Endothelial cell of umbilical vein (primary cell): Measurements from ENCODE around the gene HP. TPM values are rescaled to one million over a fixed set of nuclear protein-coding genes. Genes with fewer than 3 reads are reported as not detected.

Experiments used
- BruUV-seq: library from RNA; stranded (reverse); fragments of 400-500 nt; replicated peaks from 2 replicates; lab custom pipeline; 2021; lab: Mats Ljungman, UMichigan
- CTCF ChIA-PET: fragments of 300-600, 350-600 bp; sonication (Branson Sonifier 250); formaldehyde crosslinking; loops from one replicate; lab custom pipeline; 2021; ENCODE audit warnings: antibody characterized with exemption, inconsistent platforms; lab: Charles Lee
- POLR2A ChIA-PET: fragments of 300-600, 350-600 bp; sonication (Branson Sonifier 250); formaldehyde crosslinking; loops from one replicate; lab custom pipeline; 2021; ENCODE audit warnings: antibody characterized with exemption, inconsistent platforms; lab: Charles Lee
- DNase-seq: peaks from one replicate; pipeline ENCODE4 v3.0.0-alpha.2; 2011; ENCODE audit warnings: low read depth, low spot score
- FAIRE-seq: peaks from 2 replicates; lab custom pipeline; 2011; peaks lifted over from hg19 to GRCh38; lab: Jason Lieb, UNC
- H2AFZ ChIP-seq: 2 replicates; pipeline ENCODE4 v1.6.0; 2012; ENCODE audit warnings: low read depth, low read length, control low read depth, inconsistent platforms
- H3K27ac ChIP-seq: 2 replicates; pipeline ENCODE4 v1.5.1; 2011; ENCODE audit warnings: low read depth, mild to moderate bottlenecking, control low read depth, low read length, moderate library complexity; ENCODE audit not compliant: insufficient read depth
- H3K27me3 ChIP-seq, 2 experiments: 2 replicates each; pipeline versions ENCODE4 v1.6.0 to v1.6.1; 2011; ENCODE audit warnings: low read length in 2 of 2, mixed read lengths in 1 of 2; ENCODE audit not compliant: control insufficient read depth in 2 of 2, insufficient read depth in 2 of 2
- H3K36me3 ChIP-seq, 2 experiments: 2 replicates in 1 of 2; 3 replicates in 1 of 2; pipeline ENCODE4 v1.5.1; 2011; ENCODE audit warnings: low read length in 2 of 2, mild to moderate bottlenecking in 1 of 2, moderate library complexity in 1 of 2; ENCODE audit not compliant: control insufficient read depth in 2 of 2, insufficient read depth in 2 of 2; ENCODE audit errors: extremely low read depth in 1 of 2
- H3K4me1 ChIP-seq: 3 replicates; pipeline ENCODE4 v1.5.1; 2011; ENCODE audit warnings: mild to moderate bottlenecking, low read length; ENCODE audit not compliant: control insufficient read depth, insufficient read depth; ENCODE audit errors: extremely low read depth
- H3K4me2 ChIP-seq: 2 replicates; pipeline ENCODE4 v1.6.1; 2011; ENCODE audit warnings: low read length, control low read depth, mixed read lengths; ENCODE audit not compliant: insufficient read depth
- H3K4me3 ChIP-seq, 3 experiments: fragments of 200-600 bp in 1 of 3; sonication (generic), shearing (Covaris generic) in 1 of 3; replicated peaks in 1 of 3; 2 replicates each; pipeline ENCODE4 v1.5.1; 2011 to 2016; ENCODE audit warnings: control low read depth in 3 of 3, low read length in 3 of 3, mild to moderate bottlenecking in 2 of 3, inconsistent platforms in 1 of 3, low read depth in 1 of 3, moderate library complexity in 1 of 3; ENCODE audit not compliant: insufficient read depth in 1 of 3
- H3K79me2 ChIP-seq: 2 replicates; pipeline ENCODE4 v1.6.0; 2012; ENCODE audit warnings: low read length, inconsistent platforms; ENCODE audit not compliant: control insufficient read depth, insufficient read depth
- H3K9ac ChIP-seq: replicated peaks from 2 replicates; pipeline ENCODE3; 2011; ENCODE audit warnings: low read length, control low read depth; ENCODE audit not compliant: insufficient read depth; ENCODE audit errors: extremely low read depth
- H3K9me1 ChIP-seq: replicated peaks from 3 replicates; pipeline ENCODE4 v1.6.0; 2011; ENCODE audit warnings: mild to moderate bottlenecking, low read length; ENCODE audit not compliant: control insufficient read depth, insufficient read depth; ENCODE audit errors: extremely low read depth
- H3K9me3 ChIP-seq: replicated peaks from 2 replicates; pipeline ENCODE4 v1.5.1; 2012; ENCODE audit warnings: low read length, inconsistent platforms; ENCODE audit not compliant: control insufficient read depth, insufficient read depth
- H4K20me1 ChIP-seq: replicated peaks from 2 replicates; pipeline ENCODE3; 2011; ENCODE audit warnings: mild to moderate bottlenecking, low read length; ENCODE audit not compliant: control insufficient read depth, insufficient read depth; ENCODE audit errors: extremely low read depth
- EZH2 ChIP-seq: IDR thresholded peaks from 2 replicates; pipeline ENCODE4 v1.6.1; 2012; ENCODE audit warnings: borderline replicate concordance, low read depth, mild to moderate bottlenecking, moderate library complexity, low read length, inconsistent platforms; ENCODE audit not compliant: severe bottlenecking
- FOS ChIP-seq: IDR thresholded peaks from 2 replicates; pipeline ENCODE4 v1.6.1; 2011; ENCODE audit warnings: mild to moderate bottlenecking, low read length, moderate library complexity, borderline replicate concordance; ENCODE audit not compliant: insufficient read depth
- GATA2 ChIP-seq: IDR thresholded peaks from 2 replicates; pipeline ENCODE4 v1.7.0; 2011; ENCODE audit warnings: low read depth, mild to moderate bottlenecking, moderate library complexity, mixed read lengths, low read length; ENCODE audit not compliant: insufficient read length, insufficient read depth
- JUN ChIP-seq: IDR thresholded peaks from 2 replicates; pipeline ENCODE4 v1.6.1; 2011; ENCODE audit warnings: borderline replicate concordance, low read depth; ENCODE audit not compliant: insufficient read length, insufficient read depth
- MYC ChIP-seq: IDR thresholded peaks from one replicate; pipeline ENCODE4 v1.6.1; 2011; ENCODE audit warnings: mild to moderate bottlenecking, low read depth, low read length
- POLR2A ChIP-seq: IDR thresholded peaks from 2 replicates; pipeline ENCODE4 v1.6.1; 2012; ENCODE audit warnings: low read depth, mild to moderate bottlenecking, control low read depth, low read length
- POLR2AphosphoS5 ChIP-seq: IDR thresholded peaks from 2 replicates; pipeline ENCODE4 v1.6.1; 2012; ENCODE audit warnings: low read depth, mild to moderate bottlenecking, control low read depth, low read length, moderate library complexity; ENCODE audit not compliant: insufficient read depth
- dilution Hi-C: fragments of 300-500 bp; cut with MboI; formaldehyde crosslinking; loops from one replicate; pipeline ENCODE4 v1.15.0; 2019; ENCODE audit warnings: low sequenced_read_pairs; ENCODE audit not compliant: extremely low pct_ligation_motif_present
- intact Hi-C: fragments of 100-400 bp; cut with micrococcal nuclease; formaldehyde crosslinking; loops from one replicate; pipeline ENCODE4 v1.10.0; 2022
- polyA plus RNA-seq, 4 experiments: library from polyadenylated mRNA; depleted of rRNA in 3 of 4; stranded (reverse) in 3 of 4; unstranded in 1 of 4; fragments of >200 nt; gene quantifications; 2 replicates each; pipeline versions ENCODE4 v1.2.1 to v1.2.3, GENCODE V29; 2011 to 2012; ENCODE audit warnings: missing spikeins in 1 of 4
- total RNA-seq: library from RNA; stranded (reverse); gene quantifications from 2 replicates; pipeline ENCODE4 v1.2.3, GENCODE V29; 2021
- TF ChIP-seq, protein P1 (sequence below), 2 donors: IDR thresholded peaks; 1 replicate in 1 of 2; 2 replicates in 1 of 2; pipeline ENCODE4 v1.5.1; 2011; ENCODE audit warnings: low read length in 2 of 2, mild to moderate bottlenecking in 2 of 2, moderate library complexity in 2 of 2, control low read depth in 1 of 2, inconsistent platforms in 1 of 2, low read depth in 1 of 2; ENCODE audit not compliant: insufficient read depth in 1 of 2; ENCODE audit errors: extremely low read depth in 1 of 2
- TF ChIP-seq, protein P2 (sequence below): IDR thresholded peaks from 2 replicates; pipeline ENCODE4 v1.6.1; 2011; ENCODE audit not compliant: insufficient read depth, insufficient read length

The HP gene
- total and polyA plus RNA-seq, 2 donors (not counting 3 experiments of a cell fraction or from before 2014, with no cell fraction given), result not detected

DNA sequence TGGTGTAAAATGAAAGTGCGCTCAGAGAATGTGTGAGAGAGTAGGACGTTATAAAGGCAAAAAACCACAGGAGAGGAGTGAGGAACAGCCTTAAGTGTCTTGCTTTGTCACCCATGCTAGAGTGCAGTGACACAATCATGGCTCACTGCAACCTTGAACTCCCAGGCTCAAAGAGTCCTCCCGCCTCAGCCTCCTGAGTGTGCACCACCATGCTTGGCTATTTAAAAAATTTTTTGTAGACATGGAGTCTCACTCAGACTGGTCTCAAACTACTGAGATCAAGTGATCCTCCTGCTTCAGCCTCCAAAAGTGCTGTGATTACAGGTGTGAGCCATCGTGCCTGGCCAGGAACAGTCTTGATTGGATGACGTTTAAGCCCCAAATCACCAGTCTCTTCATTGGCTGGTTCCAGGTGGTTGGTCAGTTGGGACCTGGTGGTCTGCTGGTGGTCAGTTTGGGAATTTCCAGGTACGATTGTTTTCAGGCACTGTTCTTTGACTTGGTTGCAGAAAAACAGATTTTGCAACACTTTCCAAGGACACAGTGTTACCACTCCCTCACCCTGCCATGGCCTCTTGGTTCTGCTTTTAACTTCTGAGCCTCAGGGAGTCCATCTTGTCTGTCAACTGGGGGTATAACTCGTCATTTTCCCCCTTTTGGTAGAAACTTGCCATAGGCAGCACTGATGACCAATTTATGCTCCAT, 24.6 kb upstream of the HP start:
- no peaks in the 10 kb centered on the region for H3K9me1 ChIP-seq
- no peaks in the 10 kb centered on the region for H4K20me1 ChIP-seq
- no peaks in the 10 kb centered on the region for H3K4me1 ChIP-seq
- H3K4me2 ChIP-seq, result no peak overlapping the region
- no peaks in the 10 kb centered on the region for H3K79me2 ChIP-seq
- no peak overlapping the region for H3K9ac ChIP-seq
- TF ChIP-seq, protein P1, sequence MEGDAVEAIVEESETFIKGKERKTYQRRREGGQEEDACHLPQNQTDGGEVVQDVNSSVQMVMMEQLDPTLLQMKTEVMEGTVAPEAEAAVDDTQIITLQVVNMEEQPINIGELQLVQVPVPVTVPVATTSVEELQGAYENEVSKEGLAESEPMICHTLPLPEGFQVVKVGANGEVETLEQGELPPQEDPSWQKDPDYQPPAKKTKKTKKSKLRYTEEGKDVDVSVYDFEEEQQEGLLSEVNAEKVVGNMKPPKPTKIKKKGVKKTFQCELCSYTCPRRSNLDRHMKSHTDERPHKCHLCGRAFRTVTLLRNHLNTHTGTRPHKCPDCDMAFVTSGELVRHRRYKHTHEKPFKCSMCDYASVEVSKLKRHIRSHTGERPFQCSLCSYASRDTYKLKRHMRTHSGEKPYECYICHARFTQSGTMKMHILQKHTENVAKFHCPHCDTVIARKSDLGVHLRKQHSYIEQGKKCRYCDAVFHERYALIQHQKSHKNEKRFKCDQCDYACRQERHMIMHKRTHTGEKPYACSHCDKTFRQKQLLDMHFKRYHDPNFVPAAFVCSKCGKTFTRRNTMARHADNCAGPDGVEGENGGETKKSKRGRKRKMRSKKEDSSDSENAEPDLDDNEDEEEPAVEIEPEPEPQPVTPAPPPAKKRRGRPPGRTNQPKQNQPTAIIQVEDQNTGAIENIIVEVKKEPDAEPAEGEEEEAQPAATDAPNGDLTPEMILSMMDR (IDR thresholded peaks at IDR 0.05; ENCODE audit: extremely low read depth in 1 of 2, insufficient read depth in 1 of 2, low read depth in 1 of 2, low read length in 2 of 2), result no peak
- no peak for TF ChIP-seq EZH2
- no peak for TF ChIP-seq GATA2
- TF ChIP-seq, protein P2, sequence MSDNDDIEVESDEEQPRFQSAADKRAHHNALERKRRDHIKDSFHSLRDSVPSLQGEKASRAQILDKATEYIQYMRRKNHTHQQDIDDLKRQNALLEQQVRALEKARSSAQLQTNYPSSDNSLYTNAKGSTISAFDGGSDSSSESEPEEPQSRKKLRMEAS, result no peak
- no peak for TF ChIP-seq JUN
- no peak for TF ChIP-seq MYC
- no peak for TF ChIP-seq POLR2A
- no peak for TF ChIP-seq POLR2AphosphoS5
- no peak for TF ChIP-seq FOS
- no TSS peak for BruUV-seq
- H3K36me3 ChIP-seq, result peaks cover 0 to 5% of the 10 kb centered on the region in 2 experiments
- H2AFZ ChIP-seq, result no peak overlapping the region
- POLR2A ChIA-PET, result no interaction called here
- H3K4me3 ChIP-seq, result no peak overlapping the region
- DNase-seq (no peak), FAIRE-seq (no peak)
- no peak overlapping the region for H3K27ac ChIP-seq
- dilution Hi-C loops, result no loop called here
- H3K27me3 ChIP-seq, result no peaks in the 10 kb centered on the region
- intact Hi-C loops, result no loop called here
- CTCF ChIA-PET, result no interaction called here
- no peaks in the 10 kb centered on the region for H3K9me3 ChIP-seq
